Measurements from ENCODE around the gene RAB40B.

Gene RAB40B

GRCh38 chr17:82716203-82717010 lies 17.9 kb upstream of the RAB40B start, which contains the start of gene FN3KRP:
Gene FN3KRP (plus strand): TSS chr17:82716706. CDS start chr17:82716756, 50 bp downstream.
- peak; percentile 59 to 97 (median 82) for DNase-seq (ENCODE audit: low read depth in 4 of 4, low spot score in 1 of 4)

GRCh38 chr17:82713071-82713723 lies 14.7 kb upstream of the RAB40B start:
- no peak for DNase-seq (ENCODE audit: low read depth in 4 of 4, low spot score in 1 of 4)

DNA sequence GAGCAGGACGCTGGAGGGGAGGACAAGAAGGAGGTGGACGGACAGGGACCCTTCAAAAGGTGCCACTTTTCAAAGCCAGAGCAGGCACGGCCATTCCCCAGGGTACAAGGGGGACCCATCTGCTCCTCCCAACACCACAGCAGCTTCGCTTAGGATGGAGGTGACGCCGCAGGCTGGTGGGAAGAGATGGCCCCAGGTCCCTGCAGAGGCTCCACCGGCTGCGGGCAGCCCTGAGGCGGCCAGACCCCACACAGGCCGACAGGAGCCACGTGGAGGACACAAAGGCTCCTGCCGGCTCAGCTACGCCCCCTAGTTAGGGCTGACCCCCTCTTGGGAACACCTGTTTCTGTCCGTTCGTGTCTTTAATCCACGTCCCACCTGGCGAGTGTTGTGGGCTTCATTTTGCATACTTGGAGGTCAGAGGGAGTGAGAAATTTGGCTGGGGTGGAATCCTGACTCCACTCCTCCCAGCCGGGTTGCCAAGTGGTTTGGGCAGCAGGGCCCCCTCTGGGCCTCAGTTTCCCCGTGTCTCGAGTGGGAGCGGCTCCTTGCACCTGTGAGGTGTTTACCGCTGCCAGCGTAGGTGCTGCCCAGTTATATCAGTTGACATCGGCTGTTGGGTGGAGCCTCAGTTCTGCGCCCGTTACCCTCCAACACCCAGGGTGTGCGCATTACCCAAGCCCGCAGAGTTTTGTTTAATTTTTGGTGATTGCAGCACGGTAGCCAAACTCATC lies 12.2 kb upstream of the RAB40B start:
- DNase-seq (ENCODE audit: low read depth in 4 of 4, low spot score in 1 of 4) = no peak

GRCh38 chr17:82709676-82710498 lies 11.4 kb upstream of the RAB40B start:
- no peak for DNase-seq (ENCODE audit: low read depth in 4 of 4, low spot score in 1 of 4)

DNA sequence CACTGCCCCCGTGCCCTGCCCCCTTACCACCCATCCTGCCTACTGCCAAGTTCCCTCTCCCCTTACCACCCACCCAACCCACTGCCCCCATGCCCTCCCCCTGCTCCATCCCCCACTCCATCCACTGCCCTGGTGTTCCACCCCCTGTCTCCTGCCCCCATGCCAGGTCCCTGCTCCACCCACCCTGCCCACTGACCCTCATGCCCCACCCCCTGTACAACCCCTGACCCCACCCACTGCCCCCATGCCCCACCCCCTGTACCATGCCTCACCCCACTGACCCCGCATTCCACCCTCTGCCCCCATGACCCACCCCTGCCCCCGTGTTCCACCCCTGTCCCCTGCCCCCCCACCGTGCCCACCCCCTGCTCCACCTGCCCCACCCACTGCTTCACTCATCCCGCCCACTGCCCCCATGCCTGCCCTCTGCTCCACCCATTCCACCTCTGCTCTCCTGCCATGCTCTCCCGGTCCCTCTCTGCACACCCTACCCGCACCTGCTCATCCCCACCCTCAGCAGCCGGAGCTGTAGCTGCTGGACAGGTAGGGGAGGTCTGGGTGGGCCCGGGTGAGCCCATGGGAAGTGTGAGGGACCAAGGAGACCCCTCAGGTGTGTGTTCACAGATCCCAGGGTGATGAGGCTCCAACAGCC lies 10.7 kb upstream of the RAB40B start:
- DNase-seq (ENCODE audit: low read depth in 4 of 4, low spot score in 1 of 4) = no peak

- DNase-seq (ENCODE audit: low read depth in 4 of 4, low spot score in 1 of 4) = no peak
Observed at GRCh38 chr17:82705756-82706155, 7.3 kb upstream of the RAB40B start.

DNA sequence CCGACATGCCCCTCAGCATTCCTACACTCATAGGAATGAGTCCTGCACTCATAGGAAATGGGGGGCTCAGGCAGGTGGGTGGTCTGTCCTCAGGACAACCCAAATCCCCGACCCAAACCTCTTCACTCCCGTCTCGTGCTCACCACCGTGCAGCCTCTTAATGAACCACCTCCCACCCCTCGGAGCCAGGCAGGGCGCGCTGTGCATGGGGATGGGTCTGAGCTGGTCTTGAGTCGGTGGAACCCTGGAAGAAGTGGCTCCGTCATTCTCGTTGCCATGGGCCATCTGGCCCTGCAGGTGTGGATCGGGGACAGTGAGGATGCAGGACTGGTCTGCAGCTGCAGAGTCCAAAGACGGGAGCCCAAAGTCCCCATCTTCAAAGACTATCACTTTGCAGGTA lies 6.4 kb upstream of the RAB40B start:
- DNase-seq (ENCODE audit: low read depth in 4 of 4, low spot score in 1 of 4) = no peak

GRCh38 chr17:82703935-82704865 lies 5.7 kb upstream of the RAB40B start:
- no peak for DNase-seq (ENCODE audit: low read depth in 4 of 4, low spot score in 1 of 4)

DNA sequence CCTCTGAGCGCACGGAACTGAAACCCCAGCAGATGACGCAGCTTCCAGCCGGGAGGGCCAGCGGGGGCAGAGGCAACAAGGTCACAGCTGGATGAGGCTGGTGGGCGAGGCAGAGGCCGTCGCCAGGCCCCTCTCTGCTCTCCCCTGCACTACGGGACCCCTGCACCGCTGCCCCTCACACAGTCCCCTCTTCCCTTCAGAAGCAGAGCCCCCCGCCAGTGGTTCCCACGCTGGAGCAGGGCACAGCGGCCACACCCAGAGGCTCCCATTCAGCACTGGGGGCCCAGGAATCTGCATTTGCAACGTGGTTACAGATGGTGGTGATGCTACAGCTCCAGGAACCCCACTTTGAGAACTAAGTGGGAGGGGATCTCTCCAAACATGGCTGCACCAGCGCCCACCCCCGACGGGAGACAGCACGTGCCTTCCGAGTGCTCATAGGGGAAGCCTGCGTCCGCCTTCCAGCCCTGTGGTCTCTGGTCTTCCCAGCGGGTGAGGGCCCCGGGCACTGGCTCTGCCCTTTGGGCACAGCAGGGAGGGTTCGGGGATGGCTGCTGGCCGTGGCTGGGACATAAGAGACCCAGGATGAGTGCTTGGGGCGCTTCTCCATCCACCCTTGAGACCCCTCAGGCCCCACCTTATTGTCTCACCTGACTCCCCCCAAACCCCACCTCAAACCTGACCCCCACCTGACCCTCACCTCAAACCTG lies 4.7 kb upstream of the RAB40B start:
- no peak for DNase-seq (ENCODE audit: low read depth in 4 of 4, low spot score in 1 of 4)

DNA sequence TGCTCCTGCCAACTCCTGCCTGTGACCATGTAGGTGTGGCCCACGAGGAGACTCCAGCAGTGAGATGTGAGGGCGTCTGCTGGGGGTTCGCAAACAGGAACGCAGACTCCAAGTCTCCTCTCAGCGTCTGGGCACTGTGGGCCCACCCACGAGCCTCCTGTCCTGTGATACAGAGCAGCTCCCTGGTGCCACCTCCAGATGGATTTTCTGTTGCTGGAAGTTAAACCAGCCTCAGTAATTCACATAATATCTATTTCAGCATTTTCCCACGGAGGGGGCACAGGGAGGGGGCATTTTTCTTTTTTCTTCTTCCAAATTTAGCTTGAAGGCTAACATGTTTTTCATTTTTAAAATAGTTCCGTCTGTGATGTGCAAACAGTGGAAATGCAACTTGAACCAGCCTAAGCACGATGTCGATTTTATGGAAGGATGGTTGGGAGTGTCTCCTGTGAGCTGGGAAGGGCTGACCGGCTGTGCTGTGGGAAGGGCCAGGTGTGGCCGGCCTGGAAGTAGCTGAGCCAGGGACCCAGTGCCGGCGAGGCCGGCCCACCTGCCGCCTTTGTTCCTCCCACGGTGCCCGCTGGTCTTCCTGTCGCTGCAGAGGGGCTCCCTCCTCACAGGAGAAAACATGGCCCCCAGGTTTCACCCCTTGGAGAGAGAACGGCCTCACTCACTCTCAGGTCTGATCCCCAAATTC lies 3.9 kb upstream of the RAB40B start:
- no peak for DNase-seq (ENCODE audit: low read depth in 4 of 4, low spot score in 1 of 4)

DNA sequence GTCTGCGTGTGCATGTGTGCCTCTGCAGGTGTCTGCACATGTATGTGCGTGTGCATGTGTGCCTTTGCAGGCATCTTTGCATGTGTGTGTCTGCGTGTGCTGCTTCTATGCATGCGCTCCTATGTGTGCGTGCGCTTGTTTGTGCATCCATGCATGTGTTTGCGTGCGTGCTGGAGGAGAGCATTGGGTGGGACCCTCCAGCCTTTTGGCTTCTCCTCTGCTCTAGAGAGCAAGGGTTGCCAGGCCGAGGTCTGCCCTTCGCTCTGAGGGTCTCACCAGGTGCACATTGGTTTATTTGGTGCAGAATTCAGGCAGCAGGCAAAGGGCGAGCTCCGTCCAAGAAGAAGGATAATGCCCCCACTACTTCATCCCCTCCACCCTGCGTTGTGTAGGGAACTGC lies 1.1 kb upstream of the RAB40B start:
- DNase-seq (ENCODE audit: low read depth in 4 of 4, low spot score in 1 of 4) = no peak

DNA sequence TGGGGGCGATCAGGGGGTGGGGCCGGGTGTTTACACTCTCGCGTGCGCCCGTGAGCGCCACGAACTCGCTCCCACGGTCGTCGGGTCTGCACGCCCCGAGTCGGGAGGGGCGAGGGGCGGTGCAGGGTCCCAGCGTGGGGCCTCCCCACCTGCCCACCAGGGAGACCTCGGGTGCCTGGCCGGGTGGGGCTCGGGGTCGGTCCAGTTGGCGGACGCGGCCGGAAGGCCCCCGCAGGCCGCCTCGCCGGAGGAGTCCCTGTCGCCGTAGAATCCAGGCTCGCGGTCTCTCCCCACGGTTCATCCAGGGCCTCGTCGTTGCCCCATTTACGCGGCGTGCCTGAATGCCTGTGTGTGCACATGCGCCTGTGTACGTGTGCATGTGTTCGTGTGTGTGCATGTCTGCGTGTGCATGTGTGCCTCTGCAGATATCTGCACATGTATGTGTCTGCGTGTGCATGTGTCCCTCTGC lies 510 bp upstream of the RAB40B start:
- DNase-seq (ENCODE audit: low read depth in 4 of 4, low spot score in 1 of 4) = no peak

DNA sequence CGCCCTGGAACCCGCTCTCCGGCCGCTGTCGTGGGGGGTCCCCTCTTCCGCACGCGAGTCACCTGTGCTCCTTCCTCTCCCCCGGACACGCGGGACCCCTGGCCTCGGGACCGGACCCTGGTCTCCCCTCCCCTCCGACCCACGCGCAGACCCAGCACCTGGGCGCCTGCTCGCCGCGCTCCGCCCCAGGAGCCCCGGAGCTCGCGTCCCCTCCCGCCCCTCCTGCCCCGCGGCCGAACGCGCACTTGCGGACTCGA lies 762 bp downstream of the RAB40B start:
- no peak for DNase-seq (ENCODE audit: low read depth in 4 of 4, low spot score in 1 of 4)

DNA sequence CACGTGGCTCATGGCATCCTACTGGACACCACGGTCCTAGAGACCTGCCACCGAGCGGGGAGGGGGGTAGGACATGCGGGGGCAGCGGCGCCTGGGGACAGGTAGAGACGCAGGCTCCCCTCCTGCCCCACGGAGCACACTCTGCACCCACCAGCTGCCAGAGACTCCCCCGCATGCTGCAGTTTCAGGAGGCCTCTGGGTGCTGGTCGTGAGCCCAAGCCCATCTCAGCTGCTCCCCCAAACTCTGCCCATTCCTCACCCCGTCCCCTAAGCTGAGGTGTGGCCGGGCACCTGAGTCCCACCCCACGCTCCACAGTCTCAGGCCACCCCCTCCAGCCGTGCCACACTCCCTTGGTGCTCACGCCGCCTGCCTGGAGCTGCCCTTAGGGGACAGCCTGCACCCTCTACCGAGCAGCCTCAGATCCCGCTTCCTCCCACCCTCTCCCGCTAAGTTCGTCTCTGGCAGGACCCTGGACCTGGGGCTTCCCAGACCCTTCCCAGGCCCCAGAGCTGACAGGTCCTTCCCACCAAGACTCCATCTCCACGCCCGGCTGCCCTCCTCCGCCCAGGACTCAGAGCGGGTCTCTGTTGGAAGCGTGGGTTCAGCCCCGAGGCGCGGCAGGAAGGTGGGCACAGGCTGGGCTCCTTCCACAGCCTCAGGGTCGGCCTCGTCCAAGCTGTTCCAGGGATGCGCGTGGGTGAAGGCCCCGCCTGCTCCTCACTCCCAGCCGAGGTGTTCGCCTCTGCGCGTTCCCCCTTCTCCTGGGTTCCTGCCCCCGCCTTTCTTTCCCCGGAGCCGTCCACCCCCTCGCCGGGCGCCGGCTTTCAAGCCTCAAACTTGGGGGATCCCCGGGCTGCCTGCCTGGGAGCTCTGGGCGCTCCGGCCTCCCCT lies 1.3 kb downstream of the RAB40B start:
- no peak for DNase-seq (ENCODE audit: low read depth in 4 of 4, low spot score in 1 of 4)

DNA sequence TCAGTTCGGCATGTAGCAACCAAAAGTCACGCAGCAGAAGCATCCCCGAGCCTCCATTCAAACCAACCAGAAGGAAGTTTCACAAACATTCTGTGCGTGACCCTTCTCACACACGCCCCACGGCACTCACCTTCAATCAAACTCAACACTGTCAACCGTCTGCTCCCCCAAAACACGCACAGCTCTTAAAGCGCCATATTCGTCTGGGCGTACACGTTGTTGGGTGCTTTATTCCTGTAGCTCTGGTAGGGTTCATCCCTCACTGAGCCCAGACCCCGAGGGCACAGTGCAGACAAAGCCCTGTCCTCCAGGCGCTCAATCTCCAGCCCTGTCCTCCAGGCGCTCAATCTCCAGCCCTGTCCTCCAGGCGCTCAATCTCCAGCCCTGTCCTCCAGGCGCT lies 2.2 kb downstream of the RAB40B start:
- DNase-seq (ENCODE audit: low read depth in 4 of 4, low spot score in 1 of 4) = no peak

DNA sequence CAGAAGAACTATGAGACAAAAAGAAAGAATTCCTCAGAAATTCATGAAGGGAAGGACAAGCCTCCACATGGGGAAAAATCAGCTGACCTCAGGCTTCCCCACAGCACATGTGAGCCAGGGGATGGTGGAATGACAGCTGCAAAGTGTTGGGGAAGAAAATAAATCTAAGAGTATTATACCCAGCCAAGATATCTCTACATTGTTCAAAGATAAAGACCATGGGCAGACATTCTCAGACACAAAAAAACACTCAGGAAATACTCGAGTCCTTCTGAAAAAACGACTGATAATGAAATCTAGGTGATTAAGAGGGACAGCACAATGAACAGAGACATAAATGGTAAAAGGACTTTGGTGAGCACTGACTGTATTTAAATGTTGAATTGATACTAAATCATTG lies 3.9 kb downstream of the RAB40B start:
- DNase-seq (ENCODE audit: low read depth in 4 of 4, low spot score in 1 of 4) = no peak

DNA sequence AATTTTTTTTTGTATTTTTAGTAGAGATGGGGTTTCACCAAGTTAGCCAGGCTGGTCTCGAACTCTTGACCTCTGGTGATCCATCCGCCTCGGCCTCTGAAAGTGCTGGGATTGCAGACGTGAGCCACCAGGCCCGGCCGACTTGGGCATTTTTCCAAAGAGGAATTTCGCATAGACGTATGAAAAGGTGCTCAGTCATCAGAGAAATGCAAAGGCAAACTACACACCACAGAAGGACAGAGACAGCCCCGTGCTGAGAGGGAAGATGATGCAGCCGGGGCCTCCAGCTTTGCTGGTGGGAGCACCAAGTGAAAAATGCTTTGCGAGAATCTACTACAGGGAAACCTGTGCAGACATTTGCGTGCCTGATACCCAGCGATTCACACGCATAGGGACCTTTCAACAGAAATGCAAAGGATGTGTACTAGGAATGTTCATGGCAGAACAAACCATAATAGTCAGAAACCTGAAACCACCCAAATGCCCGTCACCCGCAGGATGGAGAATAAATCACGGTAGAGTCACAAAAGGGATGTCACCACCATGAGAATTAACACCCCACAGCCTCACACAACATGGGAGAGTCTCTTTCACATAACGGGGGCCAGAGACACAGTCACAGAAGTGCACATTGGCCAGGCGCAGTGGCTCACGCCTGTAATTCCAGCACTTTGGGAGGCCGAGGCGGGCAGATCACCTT lies 5.2 kb downstream of the RAB40B start:
- no peak for DNase-seq (ENCODE audit: low read depth in 4 of 4, low spot score in 1 of 4)
